NK-92 treated with Interleukin-12 subunit alpha and Interleukin-12 subunit beta, amount 100 ng/mL, for 24 hours (cell line): ENCODE results near the gene COASY.

ENCODE experiments used
- DNase-seq: peaks from one replicate; lab custom pipeline; 2025; lab: John Stamatoyannopoulos, UW

COASY gene

DNA sequence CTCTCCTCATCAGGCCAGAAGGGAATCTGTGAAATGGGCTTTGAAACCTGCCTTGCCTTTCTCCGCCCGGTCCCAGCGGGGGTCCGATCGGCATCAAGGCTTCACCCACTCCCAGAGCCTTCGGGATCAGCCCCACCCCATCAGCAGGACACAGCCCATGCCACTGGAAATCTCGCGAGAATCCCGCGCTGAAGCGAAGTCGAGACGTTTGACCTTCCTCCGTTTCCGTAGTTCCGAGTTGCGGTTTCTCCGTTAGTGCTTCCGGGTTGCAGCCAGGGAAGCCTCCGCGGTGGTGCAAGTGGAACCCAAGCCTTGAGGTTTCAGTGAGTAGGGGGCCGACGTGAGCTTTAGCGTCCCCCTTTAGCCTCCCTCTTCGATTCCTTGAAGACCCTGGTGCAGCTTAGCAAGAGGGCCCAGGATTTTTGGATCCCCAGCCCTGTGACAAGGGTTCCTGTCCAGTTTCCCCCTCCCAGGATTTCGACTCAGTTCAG lies at the start of gene COASY:
COASY (plus strand) TSS at position 252 of the 491 bp plus-strand sequence. CDS start 475 bp downstream, outside the sequence.
- peak; percentile 88 for DNase-seq

DNA sequence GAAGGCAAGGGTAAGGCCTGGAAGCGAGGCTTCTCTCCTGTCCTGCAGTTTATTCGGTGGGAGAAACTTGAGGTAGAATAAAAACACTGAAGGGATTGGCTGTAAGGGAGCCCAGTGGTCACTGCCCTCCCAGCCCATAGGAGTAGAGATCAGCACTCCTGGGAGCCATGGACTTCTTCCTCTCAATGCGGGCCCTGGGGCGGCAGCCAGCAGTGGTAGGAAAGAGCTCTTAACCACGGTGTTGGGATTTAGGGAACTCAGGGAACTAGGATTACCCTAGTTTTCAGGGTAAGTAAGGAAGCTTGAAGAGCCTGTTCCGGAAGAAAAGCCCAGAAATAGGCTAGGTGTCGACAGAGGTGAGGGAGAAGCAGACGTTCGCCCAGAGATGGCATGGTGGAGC lies 49.7 kb upstream of the COASY start:
- no peak for DNase-seq

DNA sequence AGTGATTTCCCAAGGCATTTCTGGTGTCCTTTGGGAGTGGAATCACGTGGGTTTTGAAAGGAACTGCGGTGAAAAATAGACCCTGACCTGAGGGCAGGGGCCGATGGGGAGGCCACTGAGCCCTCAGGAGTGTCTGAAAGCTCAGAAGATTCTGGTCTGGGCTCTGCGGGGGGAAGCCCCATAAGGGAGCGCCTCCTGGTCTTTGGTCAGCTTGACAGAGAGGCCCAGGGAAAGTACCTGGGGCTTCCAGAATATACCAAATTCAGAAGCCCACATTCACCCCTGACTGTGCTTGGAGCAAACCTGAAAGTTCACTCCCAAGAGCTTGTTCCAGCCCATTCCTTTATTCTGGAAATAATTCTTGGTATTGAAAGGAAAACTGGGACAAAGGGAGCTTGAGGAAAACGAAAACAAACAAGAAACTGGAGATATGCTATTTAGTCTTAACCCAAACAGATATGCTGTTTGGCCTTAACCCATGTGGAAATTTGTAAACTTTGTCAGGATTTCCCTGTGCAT lies 49.2 kb upstream of the COASY start:
- DNase-seq = no peak

DNA sequence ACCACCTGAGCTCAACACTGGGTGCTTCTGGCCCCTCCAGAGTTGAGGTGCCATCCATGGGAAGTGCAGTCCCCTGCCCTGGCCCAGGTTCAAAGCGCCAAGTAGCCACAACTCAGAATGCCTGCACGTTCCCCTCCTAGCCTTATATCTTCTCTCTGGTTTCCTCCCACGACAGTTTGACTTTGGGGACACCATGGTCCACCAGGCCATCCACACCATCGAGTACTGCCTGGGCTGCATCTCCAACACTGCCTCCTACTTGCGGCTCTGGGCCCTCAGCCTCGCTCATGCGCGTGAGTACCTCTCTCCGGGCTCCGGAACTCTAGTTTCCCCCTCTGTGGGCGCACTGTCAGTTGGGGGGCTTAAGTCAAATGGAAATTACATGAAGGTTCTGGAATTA lies 48.3 kb upstream of the COASY start:
- no peak for DNase-seq

DNA sequence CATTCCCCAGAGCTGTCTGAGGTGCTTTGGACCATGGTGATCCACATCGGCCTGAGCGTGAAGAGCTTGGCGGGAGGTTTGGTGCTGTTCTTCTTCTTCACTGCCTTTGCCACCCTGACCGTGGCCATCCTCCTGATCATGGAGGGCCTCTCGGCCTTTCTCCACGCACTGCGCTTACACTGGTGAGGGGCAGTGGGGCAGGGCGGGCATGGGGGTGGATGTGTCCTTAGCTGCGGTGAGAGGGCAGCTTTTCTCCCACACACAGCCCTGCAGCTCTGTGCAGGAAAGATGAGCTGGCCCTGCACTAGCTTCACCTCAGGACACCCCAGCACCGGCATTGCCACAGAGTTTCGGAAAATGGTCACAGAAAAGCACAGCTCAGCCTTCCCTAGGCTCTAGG lies 47.7 kb upstream of the COASY start:
- no peak for DNase-seq

DNA sequence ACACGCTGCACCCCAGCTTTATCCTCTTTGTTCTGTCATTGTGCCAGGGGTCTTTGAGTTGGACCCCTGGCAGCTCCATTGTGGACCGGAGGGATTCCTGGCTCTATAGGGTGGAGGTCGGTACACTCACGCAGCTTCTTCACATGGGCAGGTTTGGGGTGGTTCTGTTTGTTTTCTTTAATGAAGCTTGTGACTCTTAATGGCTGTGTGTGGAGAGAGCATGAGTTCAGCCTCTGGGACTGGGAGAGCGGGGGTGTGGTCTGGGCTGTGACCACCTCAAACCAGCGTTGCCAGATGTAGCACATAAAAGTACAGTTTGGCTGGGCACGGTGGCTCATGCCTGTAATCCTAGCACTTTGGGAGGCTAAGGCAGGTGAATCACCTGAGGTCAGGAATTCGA lies 47.1 kb upstream of the COASY start:
- no peak for DNase-seq

DNA sequence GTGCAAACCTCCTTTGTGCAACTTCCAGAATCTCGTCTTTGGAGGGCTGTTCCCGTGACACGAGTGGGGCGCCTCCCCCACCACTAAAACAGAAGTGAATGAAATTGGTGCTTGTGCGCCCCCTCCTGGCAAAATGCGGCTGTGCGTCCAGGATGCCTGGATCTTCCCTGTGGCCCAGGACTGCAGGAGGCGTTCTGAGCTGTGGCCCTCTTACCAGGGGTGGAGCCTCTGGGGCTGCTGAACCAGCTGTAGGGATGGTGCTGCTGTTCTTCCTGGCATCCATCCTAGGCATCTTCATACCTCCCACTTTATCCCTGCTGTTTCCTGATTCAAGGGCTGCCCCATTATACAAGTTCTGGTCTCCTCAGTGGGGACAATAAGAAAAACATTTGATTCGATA lies 44.4 kb upstream of the COASY start:
- peak; percentile 51 for DNase-seq

DNA sequence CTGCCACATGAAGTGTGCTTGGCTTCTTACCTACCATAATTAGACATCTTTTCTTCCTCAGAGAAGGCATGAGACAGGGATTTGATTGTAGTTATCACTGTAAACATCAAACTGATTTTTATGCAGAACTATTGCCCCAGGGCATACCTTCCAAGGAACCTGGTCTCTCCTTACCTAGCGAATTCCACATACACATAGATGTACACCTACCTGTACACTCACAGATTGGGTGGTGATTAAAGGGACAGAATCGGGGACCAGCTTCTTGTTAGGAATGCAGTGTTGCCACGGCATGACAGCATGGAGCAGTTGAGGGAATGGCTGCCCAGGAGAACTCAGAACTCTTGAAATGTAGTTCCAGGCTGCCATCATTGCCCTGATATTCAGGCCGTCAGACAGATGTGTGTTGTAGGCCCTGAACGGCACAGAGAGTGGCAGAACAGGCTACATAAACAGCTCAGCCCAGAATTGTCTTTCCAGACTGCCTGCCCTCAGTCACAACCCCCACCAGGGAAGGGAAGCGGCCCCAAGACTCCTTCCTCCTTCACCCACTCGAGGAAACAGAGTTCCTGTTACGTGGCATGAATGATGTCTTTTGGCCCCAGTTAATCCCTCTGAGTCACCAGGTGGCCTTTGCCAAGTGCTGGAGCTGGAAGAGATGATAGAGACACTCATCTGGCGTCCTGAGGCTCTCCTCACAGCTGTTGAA lies 43.7 kb upstream of the COASY start:
- DNase-seq = no peak

DNA sequence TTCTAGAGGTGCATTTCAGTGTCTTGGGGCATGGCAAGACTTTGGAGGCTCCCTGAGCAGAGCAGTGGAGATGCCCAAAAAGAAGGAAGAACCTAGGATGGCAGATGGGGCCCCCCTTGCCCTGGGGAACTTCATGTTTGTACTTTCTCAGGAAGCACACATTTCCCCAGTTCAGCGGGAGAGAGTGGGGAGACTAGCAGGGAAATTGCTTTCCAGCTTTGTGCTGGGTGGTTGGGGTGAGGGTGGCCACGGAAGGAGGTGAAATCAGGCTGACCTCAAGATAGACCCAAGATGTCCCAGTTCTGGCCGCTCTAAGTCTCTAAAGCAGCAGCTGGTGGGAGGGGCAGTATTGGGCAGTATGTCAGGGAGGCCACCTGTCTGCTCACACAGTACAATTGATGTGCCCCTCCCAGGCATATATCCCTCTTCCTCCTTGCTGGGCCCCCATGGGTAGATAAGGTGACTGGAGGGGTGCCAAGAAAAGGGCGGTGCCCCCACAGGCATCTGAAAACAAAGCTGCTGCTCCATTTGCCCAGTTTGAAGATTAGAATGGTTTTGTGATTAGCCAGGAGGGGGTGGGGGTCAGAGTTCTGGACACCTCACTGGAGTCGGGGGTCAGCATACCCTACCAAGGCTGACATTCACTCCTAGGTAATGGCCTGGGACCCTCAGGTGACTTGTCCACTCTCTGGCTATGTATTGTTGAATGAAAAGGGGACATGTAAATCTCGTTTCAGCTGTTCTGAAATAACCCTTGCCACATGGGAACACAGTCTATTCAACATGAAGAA lies 43.0 kb upstream of the COASY start:
- DNase-seq = no peak

DNA sequence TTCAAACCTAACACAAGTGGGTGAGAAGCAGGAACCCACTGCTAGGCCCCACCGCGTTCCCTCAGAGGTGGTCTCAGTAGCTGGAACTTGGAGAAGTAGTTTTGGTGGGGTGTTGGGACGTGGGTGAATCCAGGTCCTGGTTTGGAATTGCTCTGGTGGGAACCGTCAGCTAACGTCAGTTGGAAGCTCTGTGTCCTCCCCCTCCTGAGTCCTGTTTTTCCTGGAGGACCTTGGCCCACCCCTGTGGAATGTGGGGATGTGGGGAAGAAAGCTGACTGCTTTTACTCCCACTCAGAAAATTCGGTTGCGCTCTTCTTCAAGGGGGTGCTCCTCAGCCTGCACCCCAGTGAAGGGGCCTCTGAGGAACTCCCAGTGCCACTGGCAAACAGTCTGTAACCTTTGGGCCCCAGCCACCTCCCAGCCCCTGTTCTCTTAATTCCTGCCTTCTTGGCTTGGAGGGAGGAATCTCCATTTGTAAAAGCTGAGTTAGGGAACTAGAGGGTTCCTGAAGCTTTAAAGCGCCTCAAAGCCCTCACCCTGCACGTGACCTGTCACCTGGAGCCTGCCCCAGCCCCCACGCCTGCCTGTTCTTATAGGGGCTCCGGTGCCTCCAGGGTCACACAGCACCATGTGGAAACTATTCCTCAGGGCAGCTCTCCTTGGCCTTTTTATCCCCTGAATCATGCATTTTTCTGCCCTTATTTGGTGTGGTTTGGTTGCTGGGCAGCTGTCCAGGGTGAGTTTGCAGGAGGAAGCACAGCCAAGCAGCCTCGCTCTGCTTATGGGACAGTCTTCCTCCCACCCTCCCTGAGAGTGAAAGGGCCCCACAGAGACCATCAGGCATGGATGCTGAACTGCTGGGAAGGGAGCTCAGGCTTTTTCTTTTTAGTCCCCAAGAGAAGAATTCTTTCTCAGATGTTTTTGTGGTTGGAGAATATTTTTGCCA lies 42.1 kb upstream of the COASY start:
- DNase-seq = no peak

DNA sequence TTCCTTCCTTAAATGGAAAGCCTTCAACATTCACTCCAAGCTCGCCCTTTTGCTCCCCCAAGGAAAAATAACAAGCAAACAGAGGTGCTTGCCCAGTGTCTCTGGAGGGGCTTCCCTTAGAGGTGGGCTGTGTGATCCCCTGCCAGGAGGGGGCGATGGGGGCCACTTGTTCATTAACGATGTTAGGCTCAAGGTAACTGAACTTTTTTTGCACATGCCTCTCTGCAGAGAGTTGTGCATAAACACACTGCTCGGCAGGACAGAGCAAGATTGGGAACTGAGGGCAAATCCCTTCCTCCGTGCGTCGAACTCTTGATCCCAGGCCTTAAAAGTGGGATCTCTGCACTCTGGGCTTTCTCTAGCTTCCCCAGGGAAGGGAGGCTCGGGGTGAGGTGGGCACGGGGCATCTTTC lies 41.4 kb upstream of the COASY start:
- DNase-seq = peak; percentile 18

DNA sequence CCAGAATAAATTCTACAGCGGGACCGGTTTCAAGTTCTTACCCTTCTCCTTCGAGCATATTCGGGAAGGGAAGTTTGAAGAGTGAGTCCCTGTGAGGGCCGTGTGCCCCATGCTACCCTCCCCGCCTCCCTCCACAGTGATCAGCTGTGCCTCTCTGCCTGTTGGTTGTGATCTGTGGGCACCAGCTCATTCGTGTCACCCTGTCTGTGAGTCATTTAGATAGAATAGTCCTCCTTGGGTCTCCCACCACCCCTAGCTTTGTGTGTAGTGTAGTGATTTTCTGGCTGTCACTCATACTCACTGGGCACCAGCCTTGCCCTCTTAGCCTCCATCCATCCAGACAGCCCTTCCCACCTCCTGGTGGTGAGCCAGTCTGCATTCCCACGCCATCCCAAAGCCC lies 40.9 kb upstream of the COASY start:
- DNase-seq = no peak

DNA sequence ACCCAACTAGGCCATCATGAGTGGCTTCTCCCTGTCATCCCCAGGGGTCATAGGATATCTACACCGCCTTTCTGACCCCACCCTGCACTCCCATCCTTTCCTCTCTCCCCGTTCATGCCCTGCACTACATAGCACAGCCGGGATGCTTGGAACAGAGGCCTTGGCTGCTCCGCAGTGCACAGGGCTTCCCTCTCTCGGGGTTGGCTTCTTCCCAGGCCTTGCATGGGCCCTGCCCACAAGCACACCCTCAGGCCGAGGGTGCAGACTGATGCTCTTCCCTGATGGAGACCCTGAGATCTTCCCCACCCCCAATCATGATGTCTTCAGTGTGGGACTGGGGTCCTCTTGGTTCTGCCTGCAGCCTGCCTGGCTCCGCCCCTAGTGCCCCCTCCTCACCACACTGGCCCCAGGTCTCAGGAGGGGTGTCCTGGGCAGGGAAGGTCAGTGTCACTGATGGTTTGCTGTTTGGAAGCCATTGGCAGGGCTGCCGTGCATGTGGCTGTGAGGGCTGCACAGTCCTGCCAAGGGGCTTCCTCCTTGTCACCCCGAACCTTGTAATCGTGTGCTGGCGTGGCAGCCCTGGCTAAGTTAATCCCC lies 40.2 kb upstream of the COASY start:
- no peak for DNase-seq

DNA sequence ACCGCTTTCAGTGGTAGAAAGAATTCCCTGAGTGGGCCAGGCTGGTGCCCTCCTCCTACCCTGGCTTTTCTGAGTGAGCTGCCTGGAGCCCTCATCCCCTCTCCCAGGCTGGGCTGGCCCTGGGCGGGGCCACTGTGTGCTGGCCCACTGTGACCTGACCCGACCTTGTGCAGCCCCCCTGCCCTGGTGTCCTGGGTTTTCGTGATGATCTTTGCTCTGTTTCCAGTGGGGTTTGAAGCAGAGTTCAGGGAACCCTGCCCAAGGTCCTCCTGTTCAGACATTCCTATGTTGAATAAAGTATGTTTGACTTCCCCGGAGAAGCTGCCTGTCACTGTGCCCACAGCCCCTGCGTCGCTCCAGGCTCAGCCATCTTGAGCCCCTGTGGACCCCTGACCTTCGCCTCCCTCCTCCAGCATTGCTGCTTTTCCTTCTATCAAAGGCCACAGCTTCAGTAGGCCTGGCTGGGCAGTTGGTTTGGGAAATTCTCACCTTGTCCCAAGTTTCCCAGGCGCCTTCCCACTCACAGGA lies 39.6 kb upstream of the COASY start:
- no peak for DNase-seq

DNA sequence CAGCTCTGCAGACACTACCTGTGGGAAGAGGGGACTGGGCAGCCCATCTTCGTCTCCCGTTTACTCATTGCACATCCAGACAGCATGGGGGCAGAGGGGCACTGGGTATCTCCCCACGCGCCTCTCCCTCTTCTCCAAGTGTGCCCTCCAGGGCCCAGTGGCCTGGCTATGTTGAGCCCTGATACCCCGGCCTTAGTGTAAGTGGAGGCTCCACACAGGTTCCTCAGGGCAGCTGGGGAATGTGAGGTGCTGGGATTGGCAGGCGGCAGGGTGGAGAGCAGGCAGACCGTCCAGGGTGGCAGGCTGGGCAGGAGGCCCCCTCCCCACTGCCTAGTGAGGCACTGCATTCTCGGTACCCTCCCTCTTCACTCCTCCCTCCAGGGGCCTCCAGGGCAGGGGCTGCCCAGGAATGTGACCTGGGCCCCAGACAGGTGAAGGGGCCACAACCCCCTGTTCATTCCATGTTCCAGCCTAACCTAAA lies 39.1 kb upstream of the COASY start:
- no peak for DNase-seq

DNA sequence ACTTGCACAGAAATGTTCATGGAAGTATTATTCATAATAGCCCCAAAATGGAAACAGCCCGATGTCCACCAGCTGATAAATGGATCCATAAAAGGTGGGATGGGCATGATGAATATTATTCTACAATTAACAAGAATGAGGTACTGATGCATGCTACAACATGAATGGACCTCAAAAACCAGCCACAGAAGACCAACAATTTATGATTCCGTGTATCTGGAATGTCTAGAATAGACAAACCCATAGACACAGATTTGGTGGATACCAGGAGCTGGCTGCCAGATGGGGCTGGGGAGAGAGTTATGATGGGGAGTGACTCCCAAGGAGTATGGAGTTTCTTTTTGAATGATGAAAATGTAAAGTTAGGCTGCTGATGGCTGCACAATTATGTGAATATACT lies 36.7 kb upstream of the COASY start:
- no peak for DNase-seq

DNA sequence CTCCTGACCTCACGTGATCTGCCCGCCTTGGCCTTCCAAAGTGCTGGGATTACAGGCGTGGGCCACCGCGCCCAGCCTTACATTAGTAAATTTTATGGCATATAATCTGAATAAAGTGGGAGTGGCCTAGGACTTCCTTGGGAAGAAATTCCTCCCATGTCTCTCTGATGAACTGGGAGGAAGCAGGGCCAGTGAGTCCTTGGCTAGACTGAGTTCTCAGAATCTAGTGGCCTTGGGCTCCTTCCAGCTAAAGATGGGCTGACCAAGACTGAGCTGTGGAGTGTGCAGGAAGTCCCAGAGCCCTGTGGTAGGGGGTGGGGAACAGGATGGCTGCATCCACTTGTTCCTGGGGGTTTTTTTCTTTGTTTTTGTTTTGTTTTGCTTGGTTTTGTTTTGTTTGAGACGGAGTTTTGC lies 35.9 kb upstream of the COASY start:
- DNase-seq = no peak

DNA sequence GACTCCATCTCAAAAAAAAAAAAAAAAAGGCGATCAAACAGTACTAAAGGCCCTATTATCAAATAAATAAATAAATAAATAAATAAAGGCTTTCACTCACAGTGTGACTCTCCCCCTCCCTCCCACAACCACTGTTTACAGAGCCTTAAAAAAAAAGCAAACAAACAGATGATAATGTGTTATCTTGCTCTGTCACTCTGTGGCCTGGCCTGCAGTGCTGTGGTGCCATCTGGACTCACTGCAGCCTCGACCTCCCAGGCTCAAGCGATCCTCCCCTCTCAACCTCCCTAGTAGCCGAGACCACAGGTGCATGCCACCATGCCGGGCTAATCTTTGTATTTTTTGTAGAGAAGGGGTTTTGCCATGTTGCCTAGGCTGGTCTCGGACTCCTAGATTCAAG lies 34.0 kb upstream of the COASY start:
- no peak for DNase-seq

DNA sequence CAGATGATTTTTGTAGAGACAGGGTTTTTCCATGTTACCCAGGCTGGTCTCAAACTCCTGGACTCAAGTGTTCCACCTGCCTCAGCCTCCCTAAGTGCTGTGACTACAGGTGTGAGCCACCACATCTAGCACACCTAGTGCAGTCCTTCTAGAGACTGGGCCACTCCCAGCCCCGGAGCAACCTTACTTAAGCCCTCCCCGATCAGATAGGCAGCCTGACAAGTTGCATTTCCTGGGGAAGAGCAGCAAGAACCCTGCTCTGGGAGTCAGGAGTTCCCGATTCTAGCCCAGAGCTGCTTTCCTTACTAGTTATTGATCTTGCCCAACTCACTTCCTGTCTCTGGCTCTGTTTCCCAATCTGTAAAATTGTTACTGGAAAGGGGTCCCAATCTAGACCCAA lies 32.9 kb upstream of the COASY start:
- no peak for DNase-seq

DNA sequence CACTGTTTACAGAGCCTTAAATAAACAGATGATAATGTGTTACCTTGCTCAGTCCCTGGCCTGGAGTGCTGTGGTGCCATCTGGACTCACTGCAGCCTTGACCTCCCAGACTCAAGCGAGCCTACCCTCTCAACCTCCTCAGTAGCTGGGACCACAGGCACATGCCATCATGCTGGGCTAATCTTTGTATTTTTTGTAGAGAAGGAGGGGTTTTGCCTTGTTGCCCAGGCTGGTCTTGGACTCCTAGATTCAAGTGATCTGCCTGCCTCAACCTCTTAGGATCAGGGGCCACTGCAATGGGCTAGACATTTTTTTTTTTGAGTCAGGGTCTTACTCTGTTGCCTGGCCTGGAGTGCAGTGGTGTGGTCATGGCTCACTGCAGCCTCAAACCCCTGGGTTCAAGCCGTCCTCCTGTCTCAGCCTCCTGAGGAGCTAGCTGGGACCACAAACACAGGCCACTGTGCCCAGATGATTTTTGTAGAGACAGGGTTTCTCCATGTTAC lies 30.9 kb upstream of the COASY start:
- DNase-seq = no peak
